NT2/D1 (cell line): Measurements from ENCODE around the gene ARHGAP33.
A peak's percentile ranks its signal among the peaks of the same experiment; 100 is the strongest.
"Not testable (repeated sequence)": the region's sequence is repeated elsewhere in the genome, so short reads cannot be mapped to it uniquely, and the experiment has no call there.

Experiments
- DNase-seq: peaks from one replicate; pipeline ENCODE4 v3.0.0-alpha.2; 2011; ENCODE audit warnings: low read depth, low spot score
- H3K27me3 ChIP-seq: 2 replicates; pipeline ENCODE4 v1.6.0; 2011; ENCODE audit warnings: mild to moderate bottlenecking; ENCODE audit not compliant: insufficient read length, insufficient read depth
- H3K36me3 ChIP-seq: 2 replicates; pipeline ENCODE4 v1.6.1; 2011; ENCODE audit warnings: mild to moderate bottlenecking, low read length, mixed read lengths; ENCODE audit not compliant: insufficient read depth, insufficient read length
- H3K4me1 ChIP-seq: 2 replicates; pipeline ENCODE4 v1.5.1; 2011; ENCODE audit not compliant: insufficient read depth, insufficient read length
- H3K4me3 ChIP-seq: 2 replicates; pipeline ENCODE4 v1.5.1; 2011; ENCODE audit warnings: low read depth; ENCODE audit not compliant: insufficient read length
- H3K9ac ChIP-seq: 2 replicates; pipeline ENCODE4 v1.6.0; 2011; ENCODE audit warnings: low read depth; ENCODE audit not compliant: insufficient read length
- H3K9me3 ChIP-seq: 2 replicates; pipeline ENCODE4 v1.5.1; 2011; ENCODE audit warnings: mild to moderate bottlenecking, low read length; ENCODE audit not compliant: insufficient read depth
- SUZ12 ChIP-seq: IDR thresholded peaks from 2 replicates; pipeline ENCODE4 v1.6.1; 2011; ENCODE audit not compliant: insufficient read length, insufficient read depth; ENCODE audit errors: extremely low read depth
- YY1 ChIP-seq: IDR thresholded peaks from 2 replicates; pipeline ENCODE4 v1.6.1; 2011; ENCODE audit not compliant: insufficient read length, insufficient read depth
- ZNF274 ChIP-seq: IDR thresholded peaks from 2 replicates; pipeline ENCODE4 v1.6.1; 2011; ENCODE audit warnings: mild to moderate bottlenecking, low read depth, low read length

The ARHGAP33 gene

GRCh38 chr19:35759697-35760096, 15.7 kb upstream of the ARHGAP33 start:
- no peak overlapping the region for H3K4me3 ChIP-seq
- peaks cover 4% of the 10 kb centered on the region for H3K4me1 ChIP-seq
- H3K9ac ChIP-seq: no peak overlapping the region
- DNase-seq: no peak
- TF ChIP-seq SUZ12 (no peak), ZNF274 (no peak), YY1 (no peak)
- H3K9me3 ChIP-seq: no peaks in the 10 kb centered on the region
- no peaks in the 10 kb centered on the region for H3K27me3 ChIP-seq
- peaks cover 46% of the 10 kb centered on the region for H3K36me3 ChIP-seq

- Histone ChIP-seq H3K4me3 (no peak overlapping the region), H3K36me3 (peaks cover 50% of the 10 kb centered on the region), H3K9ac (no peak overlapping the region), H3K27me3 (no peaks in the 10 kb centered on the region), H3K9me3 (no peaks in the 10 kb centered on the region), H3K4me1 (peaks cover 4% of the 10 kb centered on the region)
- no peak for TF ChIP-seq ZNF274
- no peak for DNase-seq
These were observed 14.5 kb upstream of the ARHGAP33 start for GRCh38 chr19:35760711-35761349.

- Histone ChIP-seq H3K9ac (no peak overlapping the region), H3K9me3 (no peaks in the 10 kb centered on the region), H3K36me3 (peaks cover 54% of the 10 kb centered on the region), H3K4me3 (no peak overlapping the region), H3K4me1 (peaks cover 8% of the 10 kb centered on the region), H3K27me3 (no peaks in the 10 kb centered on the region)
- no peak for TF ChIP-seq YY1
- TF ChIP-seq SUZ12: no peak
- TF ChIP-seq ZNF274: no peak
- DNase-seq: no peak
These were observed 10.7 kb upstream of the ARHGAP33 start for GRCh38 chr19:35764432-35765315.

- H3K27me3 ChIP-seq: no peaks in the 10 kb centered on the region
- H3K36me3 ChIP-seq: peaks cover 39% of the 10 kb centered on the region
- no peak overlapping the region for H3K4me3 ChIP-seq
- TF ChIP-seq ZNF274: no peak
- no peak for TF ChIP-seq YY1
- no peak for TF ChIP-seq SUZ12
- H3K9ac ChIP-seq: no peak overlapping the region
- no peaks in the 10 kb centered on the region for H3K9me3 ChIP-seq
- peaks cover 6% of the 10 kb centered on the region for H3K4me1 ChIP-seq
- DNase-seq: no peak
These were observed 8.7 kb upstream of the ARHGAP33 start for GRCh38 chr19:35766571-35767104.

GRCh38 chr19:35767288-35768081, 7.9 kb upstream of the ARHGAP33 start:
- no peak for DNase-seq
- Histone ChIP-seq H3K9ac (peak overlapping the region; percentile 56), H3K9me3 (no peaks in the 10 kb centered on the region), H3K4me1 (peaks cover 6% of the 10 kb centered on the region), H3K36me3 (peaks cover 31% of the 10 kb centered on the region), H3K4me3 (no peak overlapping the region), H3K27me3 (no peaks in the 10 kb centered on the region)
- TF ChIP-seq SUZ12: no peak
- TF ChIP-seq ZNF274: no peak
- no peak for TF ChIP-seq YY1

GRCh38 chr19:35768082-35768421, 7.3 kb upstream of the ARHGAP33 start:
- peak overlapping the region; percentile 32 for H3K9ac ChIP-seq
- peaks cover 6% of the 10 kb centered on the region for H3K4me1 ChIP-seq
- H3K4me3 ChIP-seq: no peak overlapping the region
- TF ChIP-seq SUZ12 (no peak), YY1 (no peak), ZNF274 (no peak)
- H3K27me3 ChIP-seq: no peaks in the 10 kb centered on the region
- H3K36me3 ChIP-seq: peaks cover 28% of the 10 kb centered on the region
- no peak for DNase-seq
- no peaks in the 10 kb centered on the region for H3K9me3 ChIP-seq

- not testable (repeated sequence) for DNase-seq, H3K9ac ChIP-seq, H3K4me3 ChIP-seq, H3K9me3 ChIP-seq
- Histone ChIP-seq H3K27me3 (peaks cover 13% of the 10 kb centered on the region), H3K4me1 (peaks cover 16% of the 10 kb centered on the region), H3K36me3 (peaks cover 12% of the 10 kb centered on the region)
These were observed 3.0 kb upstream of the ARHGAP33 start for GRCh38 chr19:35772362-35772761.
